ENCODE data around the gene NR1H3.

Gene NR1H3

GRCh38 chr11:47249378-47249715 is 8.4 kb upstream of the NR1H3 start:
- no peaks in the 10 kb centered on the region for H3K9me3 ChIP-seq
- peak overlapping the region; percentile 83 to 88 for H3K27ac ChIP-seq
- H3K4me1 ChIP-seq: peaks cover 0 to 40% (median 23%) of the 10 kb centered on the region in 4 donors
- intact Hi-C loops (cut with DNase I; ENCODE audit: low total_unique reads): no loop called here
- no peaks in the 10 kb centered on the region for H3K27me3 ChIP-seq
- peak overlapping the region; percentile 69 to 87 for H3K4me3 ChIP-seq
- no peak for DNase-seq
- peaks cover 13 to 18% (median 17%) of the 10 kb centered on the region in 3 donors for H3K36me3 ChIP-seq
- TF ChIP-seq CTCF (IDR thresholded peaks at IDR 0.05): no peak

- no peaks in the 10 kb centered on the region for H3K36me3 ChIP-seq
- no peaks in the 10 kb centered on the region for H3K27me3 ChIP-seq
- TF ChIP-seq CTCF (IDR thresholded peaks at IDR 0.05): no peak
- intact Hi-C loops (cut with DNase I; ENCODE audit: low total_unique reads): loop anchor here (5.0 kb wide), 1 partner anchor 69 kb away; no protein-coding TSS in a partner anchor
- no peak for DNase-seq
- no peak overlapping the region for H3K27ac ChIP-seq
- peaks cover 0 to 54% (median 33%) of the 10 kb centered on the region in 4 donors for H3K4me1 ChIP-seq
- H3K9me3 ChIP-seq: no peaks in the 10 kb centered on the region
- H3K4me3 ChIP-seq: no peak overlapping the region
Observed at GRCh38 chr11:47251751-47252150, 6.0 kb upstream of the NR1H3 start.

- H3K4me1 ChIP-seq: peaks cover 0 to 54% (median 38%) of the 10 kb centered on the region in 4 donors
- no peak for TF ChIP-seq CTCF (IDR thresholded peaks at IDR 0.05)
- peak overlapping the region; percentile 64 to 65 for H3K27ac ChIP-seq
- no peaks in the 10 kb centered on the region for H3K9me3 ChIP-seq
- no peak overlapping the region for H3K4me3 ChIP-seq
- no peaks in the 10 kb centered on the region for H3K27me3 ChIP-seq
- intact Hi-C loops (cut with DNase I; ENCODE audit: low total_unique reads): loop anchor here (5.0 kb wide), 1 partner anchor 71 kb away; no protein-coding TSS in a partner anchor
- DNase-seq: no peak
- H3K36me3 ChIP-seq: no peaks in the 10 kb centered on the region
Observed at GRCh38 chr11:47253660-47254059, 4.1 kb upstream of the NR1H3 start.

- Histone ChIP-seq H3K36me3 (no peaks in the 10 kb centered on the region), H3K4me1 (peaks cover 0 to 57% (median 37%) of the 10 kb centered on the region in 4 donors), H3K9me3 (no peaks in the 10 kb centered on the region), H3K4me3 (no peak overlapping the region), H3K27ac (peak overlapping the region; percentile 64 to 65), H3K27me3 (no peaks in the 10 kb centered on the region)
- peak; percentile 72 to 77 for DNase-seq
- TF ChIP-seq CTCF (IDR thresholded peaks at IDR 0.05): no peak
- intact Hi-C loops (cut with DNase I; ENCODE audit: low total_unique reads): loop anchor here (5.0 kb wide), 1 partner anchor 72 kb away; no protein-coding TSS in a partner anchor
Observed at GRCh38 chr11:47254386-47254785, 3.4 kb upstream of the NR1H3 start.

GRCh38 chr11:47256374-47256773 is 1.4 kb upstream of the NR1H3 start:
- intact Hi-C loops (cut with DNase I; ENCODE audit: low total_unique reads): no loop called here
- H3K4me1 ChIP-seq: peaks cover 0 to 56% (median 33%) of the 10 kb centered on the region in 4 donors
- no peaks in the 10 kb centered on the region for H3K27me3 ChIP-seq
- no peak overlapping the region for H3K27ac ChIP-seq
- H3K36me3 ChIP-seq: peaks cover 0 to 5% (median 0%) of the 10 kb centered on the region in 3 donors
- H3K4me3 ChIP-seq: no peak overlapping the region
- no peak for TF ChIP-seq CTCF (IDR thresholded peaks at IDR 0.05)
- DNase-seq: no peak
- no peaks in the 10 kb centered on the region for H3K9me3 ChIP-seq

GRCh38 chr11:47257177-47257516 is 649 bp upstream of the NR1H3 start:
- no peaks in the 10 kb centered on the region for H3K27me3 ChIP-seq
- DNase-seq: no peak
- H3K27ac ChIP-seq: peak overlapping the region; percentile 71 to 74
- peaks cover 0 to 56% (median 33%) of the 10 kb centered on the region in 4 donors for H3K4me1 ChIP-seq
- H3K4me3 ChIP-seq: peak overlapping the region; percentile 43 to 49
- no peaks in the 10 kb centered on the region for H3K9me3 ChIP-seq
- H3K36me3 ChIP-seq: peaks cover 0 to 12% (median 0%) of the 10 kb centered on the region in 3 donors
- no peak for TF ChIP-seq CTCF (IDR thresholded peaks at IDR 0.05)
- intact Hi-C loops (cut with DNase I; ENCODE audit: low total_unique reads): no loop called here
